T-helper 1 cell treated with Interleukin-12 subunit alpha and Interleukin-12 subunit beta and Interleukin-4 antibody, amounts not matched to agents 30 μg/mL and 1 μg/mL, for 36 hours (primary cell): ENCODE results near the gene CD300A.

Experiments used
- H3K27ac Mint-ChIP-seq: one replicate; pipeline ENCODE4 v1.8.0; 2021; ENCODE audit warnings: mild to moderate bottlenecking, mixed read lengths
- H3K27me3 Mint-ChIP-seq: one replicate; pipeline ENCODE4 v1.8.0; 2021; ENCODE audit warnings: low read depth, mixed read lengths
- H3K36me3 Mint-ChIP-seq: one replicate; pipeline ENCODE4 v1.8.0; 2021; ENCODE audit warnings: low read depth, mixed read lengths
- H3K4me1 Mint-ChIP-seq: one replicate; pipeline ENCODE4 v1.8.0; 2021; ENCODE audit warnings: low read depth, mixed read lengths
- H3K4me3 Mint-ChIP-seq: one replicate; pipeline ENCODE4 v1.8.0; 2021; ENCODE audit warnings: mild to moderate bottlenecking, moderate library complexity, mixed read lengths
- H3K9me3 Mint-ChIP-seq: one replicate; pipeline ENCODE4 v1.8.0; 2021; ENCODE audit warnings: mixed read lengths

CD300A gene

GRCh38 chr17:74432766-74433391 is 33.6 kb upstream of the CD300A start:
- no peaks in the 10 kb centered on the region for H3K36me3 Mint-ChIP-seq
- peaks cover 10% of the 10 kb centered on the region for H3K9me3 Mint-ChIP-seq
- peaks cover 2% of the 10 kb centered on the region for H3K4me1 Mint-ChIP-seq
- H3K27ac Mint-ChIP-seq = no peak overlapping the region
- H3K27me3 Mint-ChIP-seq = peaks cover 66% of the 10 kb centered on the region
- H3K4me3 Mint-ChIP-seq = no peak overlapping the region

GRCh38 chr17:74433421-74434121 is 32.9 kb upstream of the CD300A start:
- H3K4me3 Mint-ChIP-seq = no peak overlapping the region
- no peak overlapping the region for H3K27ac Mint-ChIP-seq
- peaks cover 59% of the 10 kb centered on the region for H3K27me3 Mint-ChIP-seq
- peaks cover 14% of the 10 kb centered on the region for H3K9me3 Mint-ChIP-seq
- H3K4me1 Mint-ChIP-seq = peaks cover 2% of the 10 kb centered on the region
- H3K36me3 Mint-ChIP-seq = no peaks in the 10 kb centered on the region

GRCh38 chr17:74435775-74436359 is 30.6 kb upstream of the CD300A start:
- peaks cover 4% of the 10 kb centered on the region for H3K4me1 Mint-ChIP-seq
- no peak overlapping the region for H3K27ac Mint-ChIP-seq
- no peaks in the 10 kb centered on the region for H3K36me3 Mint-ChIP-seq
- H3K27me3 Mint-ChIP-seq = peaks cover 45% of the 10 kb centered on the region
- H3K4me3 Mint-ChIP-seq = no peak overlapping the region
- H3K9me3 Mint-ChIP-seq = peaks cover 21% of the 10 kb centered on the region

- Mint-ChIP-seq H3K4me3 (no peak overlapping the region), H3K36me3 (no peaks in the 10 kb centered on the region), H3K4me1 (peaks cover 2% of the 10 kb centered on the region), H3K9me3 (peaks cover 21% of the 10 kb centered on the region), H3K27ac (no peak overlapping the region), H3K27me3 (peaks cover 38% of the 10 kb centered on the region)
Observed at GRCh38 chr17:74437702-74438101, 28.7 kb upstream of the CD300A start.

GRCh38 chr17:74439691-74440567 is 26.5 kb upstream of the CD300A start:
- peaks cover 22% of the 10 kb centered on the region for H3K27me3 Mint-ChIP-seq
- H3K9me3 Mint-ChIP-seq = peaks cover 21% of the 10 kb centered on the region
- H3K4me1 Mint-ChIP-seq = peaks cover 2% of the 10 kb centered on the region
- no peak overlapping the region for H3K27ac Mint-ChIP-seq
- no peak overlapping the region for H3K4me3 Mint-ChIP-seq
- H3K36me3 Mint-ChIP-seq = no peaks in the 10 kb centered on the region

GRCh38 chr17:74441537-74441936 is 24.9 kb upstream of the CD300A start:
- peaks cover 21% of the 10 kb centered on the region for H3K9me3 Mint-ChIP-seq
- H3K27ac Mint-ChIP-seq = no peak overlapping the region
- H3K4me1 Mint-ChIP-seq = peaks cover 2% of the 10 kb centered on the region
- H3K27me3 Mint-ChIP-seq = peaks cover 9% of the 10 kb centered on the region
- no peaks in the 10 kb centered on the region for H3K36me3 Mint-ChIP-seq
- H3K4me3 Mint-ChIP-seq = no peak overlapping the region

- no peak overlapping the region for H3K4me3 Mint-ChIP-seq
- H3K4me1 Mint-ChIP-seq = peaks cover 2% of the 10 kb centered on the region
- H3K9me3 Mint-ChIP-seq = peaks cover 16% of the 10 kb centered on the region
- H3K27ac Mint-ChIP-seq = no peak overlapping the region
- no peaks in the 10 kb centered on the region for H3K36me3 Mint-ChIP-seq
- H3K27me3 Mint-ChIP-seq = peaks cover 12% of the 10 kb centered on the region
Observed at GRCh38 chr17:74442291-74442669, 24.2 kb upstream of the CD300A start.

- peaks cover 11% of the 10 kb centered on the region for H3K9me3 Mint-ChIP-seq
- peaks cover 12% of the 10 kb centered on the region for H3K27me3 Mint-ChIP-seq
- H3K27ac Mint-ChIP-seq = no peak overlapping the region
- H3K4me1 Mint-ChIP-seq = peaks cover 2% of the 10 kb centered on the region
- no peak overlapping the region for H3K4me3 Mint-ChIP-seq
- H3K36me3 Mint-ChIP-seq = no peaks in the 10 kb centered on the region
Observed at GRCh38 chr17:74442670-74443515, 23.5 kb upstream of the CD300A start.

GRCh38 chr17:74443516-74444296 is 22.7 kb upstream of the CD300A start:
- peaks cover 12% of the 10 kb centered on the region for H3K27me3 Mint-ChIP-seq
- H3K9me3 Mint-ChIP-seq = peaks cover 6% of the 10 kb centered on the region
- peaks cover 2% of the 10 kb centered on the region for H3K4me1 Mint-ChIP-seq
- no peak overlapping the region for H3K4me3 Mint-ChIP-seq
- H3K27ac Mint-ChIP-seq = no peak overlapping the region
- no peaks in the 10 kb centered on the region for H3K36me3 Mint-ChIP-seq

GRCh38 chr17:74444406-74444805 is 22.0 kb upstream of the CD300A start:
- H3K4me1 Mint-ChIP-seq = peaks cover 2% of the 10 kb centered on the region
- no peaks in the 10 kb centered on the region for H3K9me3 Mint-ChIP-seq
- no peak overlapping the region for H3K4me3 Mint-ChIP-seq
- H3K27ac Mint-ChIP-seq = no peak overlapping the region
- no peaks in the 10 kb centered on the region for H3K36me3 Mint-ChIP-seq
- H3K27me3 Mint-ChIP-seq = peaks cover 12% of the 10 kb centered on the region

GRCh38 chr17:74445158-74445557 is 21.3 kb upstream of the CD300A start:
- Mint-ChIP-seq H3K4me3 (no peak overlapping the region), H3K4me1 (no peaks in the 10 kb centered on the region)

GRCh38 chr17:74446551-74447500 is 19.6 kb upstream of the CD300A start:
- Mint-ChIP-seq H3K4me3 (no peak overlapping the region), H3K27ac (peak overlapping the region; percentile 2), H3K27me3 (peaks cover 14% of the 10 kb centered on the region), H3K4me1 (no peaks in the 10 kb centered on the region), H3K36me3 (no peaks in the 10 kb centered on the region), H3K9me3 (no peaks in the 10 kb centered on the region)

More at GRCh38 chr17:74445158-74445557, 21.3 kb upstream of the CD300A start:
- Mint-ChIP-seq H3K36me3 (no peaks in the 10 kb centered on the region), H3K27ac (no peak overlapping the region), H3K9me3 (no peaks in the 10 kb centered on the region), H3K27me3 (peaks cover 9% of the 10 kb centered on the region)
